RWPE1 (cell line): ENCODE data around the gene APBB2.
A peak's percentile ranks its signal among the peaks of the same experiment; 100 is the strongest.

Experiments used
- CTCF ChIA-PET: fragments of 350-600 bp; sonication (Branson Sonifier 250); formaldehyde crosslinking; extraction: SDS; loops from one replicate; lab custom pipeline; 2021; lab: Yijun Ruan, JAX
- POLR2A ChIA-PET: fragments of 400-600 bp; formaldehyde crosslinking; extraction: SDS; loops from one replicate; lab custom pipeline; 2020; ENCODE audit warnings: antibody characterized with exemption; ENCODE audit not compliant: low non-redundant PET; lab: Yijun Ruan, JAX
- DNase-seq: peaks from one replicate; pipeline ENCODE4 v3.0.0; 2012; ENCODE audit warnings: low spot score
- H3K27ac ChIP-seq: fragments of 450-650 bp; 2 replicates; pipeline ENCODE4 v1.5.1; 2017
- TF ChIP-seq, protein P1 (sequence below): fragments of 450-650 bp; conservative IDR thresholded peaks from 2 replicates; pipeline ENCODE4 v1.5.1; 2017; ENCODE audit warnings: low read depth, mild to moderate bottlenecking

The APBB2 gene

DNA sequence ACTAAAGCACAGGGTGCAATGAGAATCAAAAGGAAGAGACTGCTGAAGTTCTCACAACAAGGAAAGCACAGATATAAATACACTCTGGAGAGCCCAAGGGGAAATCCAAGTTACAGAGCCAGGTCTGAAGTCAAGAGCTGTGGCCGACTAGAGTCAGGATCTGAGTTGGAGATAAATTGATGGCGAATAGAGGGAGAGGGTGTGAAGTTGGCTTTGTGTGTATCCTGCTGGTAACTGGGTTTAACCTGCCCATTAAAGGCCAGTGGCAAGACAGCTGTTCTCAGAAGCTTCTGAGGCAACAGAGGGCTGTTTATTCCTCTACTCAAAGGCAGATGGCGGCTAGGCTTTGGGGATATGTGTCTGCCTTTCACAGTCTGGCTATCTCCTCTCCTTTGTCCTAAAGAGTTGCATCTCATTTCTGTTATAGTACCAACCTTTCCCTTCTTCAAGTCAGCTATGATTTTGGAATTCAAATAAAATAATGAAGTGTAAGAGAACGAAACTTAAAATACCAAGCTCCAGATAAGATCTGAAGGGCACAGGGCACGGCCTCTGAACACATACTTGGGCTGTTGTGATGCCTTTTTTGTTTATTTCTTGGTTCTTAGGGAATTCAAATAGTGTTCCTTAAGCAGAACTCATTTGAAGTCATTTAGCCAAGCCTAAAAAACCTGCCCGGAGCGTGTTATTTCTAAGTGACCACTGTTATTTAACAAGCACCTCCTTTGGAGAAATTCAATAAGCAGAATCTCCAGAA, 142.1 kb downstream of the APBB2 start:
- TF ChIP-seq, protein P1, sequence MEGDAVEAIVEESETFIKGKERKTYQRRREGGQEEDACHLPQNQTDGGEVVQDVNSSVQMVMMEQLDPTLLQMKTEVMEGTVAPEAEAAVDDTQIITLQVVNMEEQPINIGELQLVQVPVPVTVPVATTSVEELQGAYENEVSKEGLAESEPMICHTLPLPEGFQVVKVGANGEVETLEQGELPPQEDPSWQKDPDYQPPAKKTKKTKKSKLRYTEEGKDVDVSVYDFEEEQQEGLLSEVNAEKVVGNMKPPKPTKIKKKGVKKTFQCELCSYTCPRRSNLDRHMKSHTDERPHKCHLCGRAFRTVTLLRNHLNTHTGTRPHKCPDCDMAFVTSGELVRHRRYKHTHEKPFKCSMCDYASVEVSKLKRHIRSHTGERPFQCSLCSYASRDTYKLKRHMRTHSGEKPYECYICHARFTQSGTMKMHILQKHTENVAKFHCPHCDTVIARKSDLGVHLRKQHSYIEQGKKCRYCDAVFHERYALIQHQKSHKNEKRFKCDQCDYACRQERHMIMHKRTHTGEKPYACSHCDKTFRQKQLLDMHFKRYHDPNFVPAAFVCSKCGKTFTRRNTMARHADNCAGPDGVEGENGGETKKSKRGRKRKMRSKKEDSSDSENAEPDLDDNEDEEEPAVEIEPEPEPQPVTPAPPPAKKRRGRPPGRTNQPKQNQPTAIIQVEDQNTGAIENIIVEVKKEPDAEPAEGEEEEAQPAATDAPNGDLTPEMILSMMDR, result no peak
- no peak overlapping the region for H3K27ac ChIP-seq
- no peak for DNase-seq
- ChIA-PET CTCF (interaction anchor here (0.7 kb wide), 1 partner anchor 70 kb away, joined by 3 read pairs; no protein-coding TSS in a partner anchor), POLR2A (no interaction called here)

- TF ChIP-seq, protein P1, result no peak
- ChIA-PET CTCF (no interaction called here), POLR2A (no interaction called here)
- H3K27ac ChIP-seq, result peak overlapping the region; percentile 43
- no peak for DNase-seq
Observed at GRCh38 chr4:41070516-41071281, 143.6 kb downstream of the APBB2 start.

GRCh38 chr4:41069838-41070237, 144.5 kb downstream of the APBB2 start:
- TF ChIP-seq, protein P1, result no peak
- no peak overlapping the region for H3K27ac ChIP-seq
- ChIA-PET POLR2A (no interaction called here), CTCF (no interaction called here)
- no peak for DNase-seq

DNA sequence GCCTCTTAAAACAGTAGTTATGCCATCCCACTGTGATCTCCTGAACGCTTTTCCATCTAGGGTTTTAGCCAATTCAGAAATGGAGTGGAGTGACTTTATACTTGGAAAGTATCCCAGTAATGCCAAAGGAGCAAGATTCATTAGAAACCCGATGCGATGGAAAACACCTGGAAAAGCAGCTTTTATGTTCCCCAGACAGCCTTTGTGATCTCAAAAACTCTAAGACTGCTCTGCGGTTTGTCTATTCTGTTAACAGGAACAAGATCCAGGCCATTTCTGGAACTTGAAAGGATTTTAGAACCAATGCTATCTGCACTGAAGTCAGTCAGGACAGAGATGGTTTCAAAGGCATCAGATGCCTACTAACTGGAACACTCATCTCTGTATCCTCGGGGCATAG, 145.1 kb downstream of the APBB2 start:
- CTCF ChIA-PET, result no interaction called here
- no peak overlapping the region for H3K27ac ChIP-seq
- DNase-seq, result no peak
- POLR2A ChIA-PET, result no interaction called here
- TF ChIP-seq, protein P1, result no peak

DNA sequence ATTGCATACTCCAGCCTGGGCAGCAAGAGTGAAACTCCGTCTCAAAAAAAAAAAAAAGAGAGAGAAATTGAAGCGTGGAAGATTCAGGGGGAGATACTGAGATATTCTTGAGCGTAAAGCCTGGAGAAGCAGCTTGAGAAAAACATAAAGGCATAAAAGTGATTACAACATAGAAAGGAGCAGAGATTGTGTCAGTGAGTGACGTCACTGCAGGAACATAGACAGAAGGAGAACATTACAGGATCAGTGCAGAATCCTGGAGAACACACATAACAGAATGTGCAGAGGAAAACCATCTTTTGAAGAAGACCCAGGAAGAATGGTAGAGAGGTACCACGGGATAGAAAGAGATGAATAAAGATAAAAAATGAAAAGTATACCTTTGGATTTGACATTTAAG, 147.0 kb downstream of the APBB2 start:
- peak overlapping the region; percentile 32 for H3K27ac ChIP-seq
- ChIA-PET POLR2A (interaction anchor here (0.7 kb wide), 1 partner anchor 140 kb away, joined by 4 read pairs; no protein-coding TSS in a partner anchor), CTCF (interaction anchor here (0.9 kb wide), 1 partner anchor 78 kb away, joined by 3 read pairs; no protein-coding TSS in a partner anchor)
- TF ChIP-seq, protein P1, result no peak
- DNase-seq, result no peak

DNA sequence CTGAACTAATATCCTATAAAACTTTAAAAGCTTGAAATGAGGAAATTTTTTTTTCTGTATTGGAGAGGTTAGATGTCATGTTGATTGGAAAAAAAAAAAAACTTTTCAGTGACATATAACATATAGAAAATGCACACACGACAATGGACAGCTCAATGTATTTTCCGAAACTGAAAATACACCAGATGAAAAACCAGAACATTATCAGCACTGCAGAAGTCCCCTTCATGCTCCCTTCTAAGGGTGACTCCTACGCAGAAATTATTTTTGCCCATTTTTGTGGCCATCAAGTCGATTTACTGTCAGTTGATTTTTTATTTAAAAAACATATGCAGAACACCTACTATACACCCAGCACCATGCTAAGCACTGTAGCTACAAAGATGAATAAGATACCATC, 148.3 kb downstream of the APBB2 start:
- TF ChIP-seq, protein P1, result no peak
- ChIA-PET POLR2A (no interaction called here), CTCF (no interaction called here)
- H3K27ac ChIP-seq, result no peak overlapping the region
- DNase-seq, result no peak
